HG03354 (cell line): ENCODE data around the gene RRP1.
"Not testable (repeated sequence)": the region's sequence is repeated elsewhere in the genome, so short reads cannot be mapped to it uniquely, and the experiment has no call there.

Experiments used
- ATAC-seq: cut with Tn5 transposase; IDR thresholded peaks from one replicate; pipeline ENCODE4 v1.9.1; 2021; ENCODE audit warnings: mild to moderate bottlenecking; ENCODE audit not compliant: unreplicated experiment, poor library complexity, severe bottlenecking

The RRP1 gene

GRCh38 chr21:43812957-43813655 lies 23.7 kb downstream of the RRP1 start:
- ATAC-seq, result no peak

GRCh38 chr21:43813656-43813980 lies 24.2 kb downstream of the RRP1 start:
- no peak for ATAC-seq

GRCh38 chr21:43814215-43815106 lies 25.1 kb downstream of the RRP1 start:
- no peak for ATAC-seq

GRCh38 chr21:43815107-43815613 lies 25.8 kb downstream of the RRP1 start:
- no peak for ATAC-seq

DNA sequence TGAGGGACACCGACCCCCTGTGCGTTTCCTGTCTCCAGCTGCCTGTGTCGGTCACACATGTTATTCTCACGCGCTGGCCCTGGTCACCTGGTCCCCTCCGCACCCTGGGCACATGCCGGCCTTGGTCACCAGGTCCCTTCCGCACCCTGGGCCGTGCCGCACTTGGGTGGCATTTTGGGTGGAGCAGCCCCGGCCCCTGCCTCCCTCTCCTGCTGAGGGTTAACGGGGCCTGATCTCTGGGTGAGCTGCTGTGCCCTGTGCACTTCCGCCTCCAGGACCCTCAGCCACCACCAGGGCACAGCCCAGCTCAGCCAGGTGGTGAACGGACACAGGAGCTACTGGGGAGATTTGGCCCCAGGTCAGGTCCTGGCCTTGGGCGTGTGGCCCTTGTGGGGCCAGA lies 26.6 kb downstream of the RRP1 start:
- no peak for ATAC-seq

- ATAC-seq, result no peak
Measured at GRCh38 chr21:43816611-43817071, 27.3 kb downstream of the RRP1 start.

DNA sequence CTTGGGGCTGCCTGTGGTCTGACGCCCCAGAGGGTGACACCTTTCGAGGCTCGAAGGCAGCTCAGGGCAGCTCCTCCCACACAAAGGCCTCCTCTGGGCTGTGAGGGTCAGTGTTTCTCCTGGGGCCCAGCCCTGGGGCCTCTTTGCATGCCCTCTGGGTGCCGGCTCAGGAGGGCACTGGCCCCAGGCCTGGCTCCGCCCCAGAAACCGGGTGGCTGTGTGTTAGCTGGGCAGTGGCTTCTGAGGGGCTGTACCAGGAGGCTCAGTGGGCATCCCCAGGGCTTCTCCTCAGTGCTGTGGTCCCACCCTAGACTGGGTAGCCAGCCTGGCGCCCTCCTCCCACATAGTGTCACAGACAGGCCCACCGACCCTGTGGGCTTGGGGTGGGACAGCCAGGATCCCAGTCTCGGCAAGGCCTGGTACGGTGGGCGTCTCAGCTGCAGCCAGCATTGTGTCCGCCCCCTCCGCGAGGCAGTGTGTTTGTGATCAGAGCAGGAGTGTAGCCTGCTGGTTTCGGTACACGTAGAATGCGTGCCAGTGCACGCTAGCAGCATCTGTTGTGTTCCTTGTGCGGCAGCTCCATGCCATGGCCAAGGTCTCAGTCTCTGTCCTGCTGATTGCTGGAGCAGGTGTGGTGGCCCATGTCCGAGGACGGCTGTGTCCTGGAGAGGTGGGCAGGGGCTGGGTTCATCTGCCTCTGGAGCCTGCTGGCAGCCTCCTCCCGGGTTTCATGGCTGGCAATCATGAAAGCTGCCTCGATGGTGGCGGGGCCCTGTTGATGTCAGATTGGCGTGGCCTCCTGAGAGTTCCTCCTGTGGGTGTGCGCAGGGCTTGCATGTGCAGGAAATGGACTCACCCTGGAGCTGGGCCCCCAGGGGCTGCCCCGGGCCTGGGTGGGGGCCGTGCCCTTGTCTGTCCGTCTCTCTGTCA lies 28.0 kb downstream of the RRP1 start:
- ATAC-seq, result no peak

GRCh38 chr21:43818685-43819084 lies 29.3 kb downstream of the RRP1 start:
- no peak for ATAC-seq

DNA sequence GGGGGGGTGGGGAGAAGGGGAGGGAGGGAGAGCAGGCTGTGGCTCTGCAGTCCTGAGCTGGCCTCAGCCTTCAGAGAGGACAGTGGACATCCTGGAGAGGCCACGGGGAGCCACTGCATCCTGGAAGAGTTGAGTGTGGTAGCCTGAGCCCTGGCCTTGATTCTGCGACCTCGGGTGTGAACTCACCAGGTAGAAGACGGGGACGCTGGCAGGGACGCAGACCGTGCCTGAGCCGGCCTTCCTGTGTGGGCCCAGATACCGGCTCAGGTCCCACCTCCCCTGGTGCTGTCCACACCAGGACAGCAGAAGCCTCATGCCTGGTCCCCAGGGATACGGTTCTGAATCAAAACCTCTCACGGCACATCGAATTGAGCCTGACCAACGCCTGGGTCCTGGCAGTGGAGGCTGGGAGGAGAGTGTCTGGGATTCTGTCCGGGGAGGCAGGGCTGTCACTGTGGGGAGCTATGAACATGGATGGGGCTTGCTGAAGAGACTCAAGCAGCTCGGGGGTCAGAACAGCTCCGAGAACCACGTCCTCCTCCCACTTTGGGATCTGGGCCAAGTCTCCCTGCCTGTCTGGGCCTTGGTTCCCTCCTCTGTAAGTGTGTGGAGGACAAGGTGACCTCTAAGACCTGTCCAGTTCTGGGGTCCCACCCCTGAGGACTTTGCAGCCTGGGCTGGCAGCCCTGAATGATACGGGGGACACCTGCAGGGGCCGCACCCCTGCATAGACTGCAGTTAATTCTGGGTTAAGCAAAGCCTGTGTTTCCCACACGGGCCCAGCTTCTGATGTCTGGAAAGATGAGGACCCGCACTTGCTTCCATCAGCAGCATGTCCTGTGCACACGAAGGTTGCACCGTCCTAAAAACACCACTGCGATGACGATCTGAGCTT lies 30.4 kb downstream of the RRP1 start:
- ATAC-seq, result no peak

DNA sequence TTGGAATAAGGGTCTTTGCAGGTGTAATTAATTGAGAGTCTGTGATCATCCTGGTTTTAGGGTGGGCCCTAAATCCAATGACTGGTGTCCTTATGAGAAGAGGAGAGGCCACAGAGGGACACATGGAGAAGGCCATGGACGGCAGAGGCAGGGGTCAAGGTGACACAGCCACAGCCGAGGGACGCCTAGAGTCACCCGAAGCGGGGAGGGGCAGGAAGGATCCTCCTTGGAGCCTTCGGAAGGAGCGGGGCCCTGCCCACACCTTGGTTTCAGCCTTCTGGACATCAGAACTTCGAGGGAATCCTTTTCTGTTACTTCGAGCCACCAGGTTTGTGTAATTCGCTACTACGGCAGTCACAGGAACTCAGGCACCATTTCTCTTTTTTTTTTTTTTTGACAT lies 31.1 kb downstream of the RRP1 start:
- no peak for ATAC-seq

- not testable (repeated sequence) for ATAC-seq
Measured at GRCh38 chr21:43822166-43822565, 32.8 kb downstream of the RRP1 start.

DNA sequence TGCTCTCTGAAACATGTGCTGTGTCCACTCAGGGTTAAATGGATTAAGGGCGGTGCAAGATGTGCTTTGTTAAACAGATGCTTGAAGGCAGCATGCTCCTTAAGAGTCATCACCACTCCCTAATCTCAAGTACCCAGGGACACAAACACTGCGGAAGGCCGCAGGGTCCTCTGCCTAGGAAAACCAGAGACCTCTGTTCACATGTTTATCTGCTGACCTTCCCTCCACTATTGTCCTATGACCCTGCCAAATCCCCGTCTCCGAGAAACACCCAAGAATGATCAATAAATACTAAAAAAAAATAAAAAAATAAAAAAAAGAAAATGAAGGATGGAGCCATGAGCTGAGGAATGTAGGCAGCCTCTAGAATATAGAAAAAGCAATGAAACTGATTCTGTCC lies 33.4 kb downstream of the RRP1 start:
- ATAC-seq, result not testable (repeated sequence)

DNA sequence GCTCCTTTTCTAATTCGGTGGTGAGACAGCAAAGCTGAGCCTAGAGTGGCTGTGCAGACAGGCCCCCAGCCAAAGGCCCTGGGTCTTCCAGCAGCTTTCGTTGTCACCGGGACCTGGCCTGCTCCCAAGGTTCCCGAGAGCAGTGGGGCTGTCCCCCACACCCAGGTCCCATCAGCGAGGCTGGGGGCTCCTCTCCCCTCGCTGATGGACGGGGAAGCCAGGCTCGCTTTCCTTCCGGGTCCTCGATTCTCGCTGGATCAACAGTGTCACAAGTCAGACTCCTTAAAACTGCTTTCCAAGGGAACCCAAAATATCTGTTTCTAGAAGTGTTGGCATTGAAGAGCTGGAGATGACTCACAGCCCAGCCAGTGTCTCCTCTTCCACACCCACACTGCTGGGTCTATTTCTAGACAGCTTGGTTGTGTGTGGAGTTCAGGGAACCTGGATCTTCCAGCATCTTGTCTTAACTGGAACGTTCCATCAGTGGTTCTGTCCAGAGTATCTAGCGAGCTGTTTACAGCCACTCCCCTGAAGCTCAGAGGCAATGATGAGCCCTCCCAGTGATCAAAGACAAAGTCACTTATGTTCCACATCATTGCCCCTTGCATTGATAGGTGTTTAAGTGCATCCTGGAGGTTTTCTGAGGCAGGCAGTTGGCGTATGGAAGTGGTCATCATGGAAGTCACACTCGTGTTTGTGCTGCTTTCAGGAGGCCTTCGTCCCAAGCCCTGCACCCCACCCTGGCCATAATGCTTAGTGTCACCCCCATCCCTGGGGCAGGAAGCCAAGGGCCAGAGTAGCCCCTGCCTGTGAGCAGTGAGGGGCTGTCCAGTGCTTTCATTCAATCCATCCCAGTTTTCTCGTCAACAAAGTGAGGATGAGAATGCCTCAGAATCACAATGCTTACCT lies 35.2 kb downstream of the RRP1 start:
- no peak for ATAC-seq

DNA sequence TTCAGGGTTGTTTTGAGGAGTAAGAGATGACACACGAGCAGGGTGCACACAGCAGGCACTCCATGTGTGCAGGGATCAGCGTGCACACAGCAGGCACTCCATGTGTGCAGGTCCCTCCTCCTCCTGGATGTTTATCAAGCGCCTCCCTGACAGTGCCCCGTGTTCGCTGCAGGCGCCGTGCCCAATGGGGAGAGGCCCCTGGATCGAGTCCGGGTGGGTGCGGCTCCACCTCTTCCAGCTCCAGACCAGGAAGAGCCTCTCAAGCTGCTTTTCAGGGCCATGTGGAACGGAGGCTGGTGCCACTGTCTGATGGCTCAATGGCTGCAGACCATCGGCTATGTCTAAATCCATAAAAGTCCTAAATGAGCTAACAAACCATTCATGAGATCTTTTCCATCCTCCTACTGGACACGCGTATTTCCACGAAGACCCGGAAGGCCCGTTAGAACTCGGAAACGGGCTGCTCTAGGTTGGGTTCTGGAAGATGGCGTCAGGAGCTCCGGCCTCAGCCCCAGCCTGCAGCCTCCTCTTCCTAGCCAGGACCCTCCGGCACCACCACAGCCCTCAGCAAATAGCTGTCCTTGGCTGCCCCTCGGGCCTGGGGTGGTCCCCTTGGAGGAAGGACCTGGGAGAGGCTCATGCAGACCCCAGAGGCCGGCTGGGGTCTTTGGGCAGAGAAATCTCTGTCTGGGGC lies 36.0 kb downstream of the RRP1 start:
- no peak for ATAC-seq

DNA sequence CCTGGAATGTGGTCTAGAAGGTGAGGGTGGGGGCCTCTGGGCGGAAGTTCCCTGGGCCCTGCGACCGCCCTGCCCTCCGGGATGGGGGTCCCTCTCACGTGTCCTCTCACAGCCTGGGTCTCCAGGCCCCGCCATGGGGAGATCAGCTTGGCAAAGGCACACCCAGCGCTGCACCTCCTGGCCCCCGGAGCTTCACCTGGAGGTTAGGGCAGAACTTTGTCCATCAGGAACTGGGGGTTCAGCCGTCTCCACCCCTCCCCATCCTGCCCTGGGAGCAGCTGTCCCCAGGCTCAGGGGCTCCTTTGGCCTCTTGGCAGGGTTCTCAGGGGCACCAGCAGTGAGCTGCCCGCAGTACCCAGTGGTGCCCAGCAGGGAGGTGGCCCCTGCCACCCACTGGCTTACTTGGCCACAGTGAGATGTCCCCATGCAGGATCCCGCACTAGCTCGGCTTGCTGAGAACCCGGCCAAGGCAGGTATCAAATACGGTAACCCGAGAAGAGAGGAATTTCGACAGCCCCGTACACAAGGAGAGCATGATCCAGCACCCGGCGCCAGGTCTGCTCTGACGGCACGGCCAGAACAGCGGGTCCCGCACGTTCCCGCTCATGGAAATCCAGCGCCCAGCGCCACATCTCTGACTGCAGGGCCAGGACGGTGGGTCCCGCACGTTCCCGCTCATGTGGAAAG lies 36.7 kb downstream of the RRP1 start:
- ATAC-seq, result no peak

GRCh38 chr21:43826623-43826974 lies 37.2 kb downstream of the RRP1 start:
- no peak for ATAC-seq

GRCh38 chr21:43827015-43827611 lies 37.7 kb downstream of the RRP1 start:
- no peak for ATAC-seq
